ENCODE measurements around the gene IKZF4.

Gene IKZF4

DNA sequence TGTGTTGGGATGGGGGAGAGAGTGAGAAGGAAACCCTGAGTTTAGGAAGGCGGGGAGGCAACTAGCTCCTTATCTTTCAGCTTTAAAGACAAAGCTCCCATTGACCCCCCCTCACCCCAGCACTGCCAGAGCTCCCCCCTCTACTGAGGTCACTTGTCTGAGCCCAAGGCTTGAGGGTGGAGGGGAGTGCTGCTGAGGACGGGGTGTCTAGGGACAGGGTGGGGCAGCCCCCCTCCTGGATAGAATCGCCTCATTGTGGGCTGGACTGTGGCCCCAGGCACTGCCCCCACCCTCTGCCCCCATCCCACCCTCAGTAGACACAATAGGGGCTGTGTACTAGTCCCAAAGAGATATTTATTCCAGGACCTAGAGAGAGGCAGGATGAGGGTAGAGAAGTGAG is 62.1 kb downstream of the IKZF4 start:
- no peak for DNase-seq (ENCODE audit: low read depth)

DNA sequence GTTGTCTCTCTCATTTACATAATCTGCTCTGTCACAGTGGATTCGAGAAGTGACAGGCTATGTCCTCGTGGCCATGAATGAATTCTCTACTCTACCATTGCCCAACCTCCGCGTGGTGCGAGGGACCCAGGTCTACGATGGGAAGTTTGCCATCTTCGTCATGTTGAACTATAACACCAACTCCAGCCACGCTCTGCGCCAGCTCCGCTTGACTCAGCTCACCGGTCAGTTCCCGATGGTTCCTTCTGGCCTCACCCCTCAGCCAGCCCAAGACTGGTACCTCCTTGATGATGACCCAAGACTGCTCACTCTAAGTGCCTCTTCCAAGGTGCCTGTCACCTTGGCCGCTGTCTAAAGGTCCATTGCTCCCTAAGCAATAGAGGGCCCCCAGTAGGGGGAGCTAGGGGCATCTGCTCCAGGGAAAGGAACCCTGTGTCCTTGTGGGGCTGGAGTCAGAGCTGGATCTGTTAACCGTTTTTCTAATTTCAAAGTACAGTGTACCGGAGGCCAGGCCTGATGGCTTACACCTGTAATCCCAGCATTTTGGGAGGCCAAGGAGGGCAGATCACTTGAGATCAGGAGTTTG is 64.2 kb downstream of the IKZF4 start:
- DNase-seq (ENCODE audit: low read depth) = no peak

DNA sequence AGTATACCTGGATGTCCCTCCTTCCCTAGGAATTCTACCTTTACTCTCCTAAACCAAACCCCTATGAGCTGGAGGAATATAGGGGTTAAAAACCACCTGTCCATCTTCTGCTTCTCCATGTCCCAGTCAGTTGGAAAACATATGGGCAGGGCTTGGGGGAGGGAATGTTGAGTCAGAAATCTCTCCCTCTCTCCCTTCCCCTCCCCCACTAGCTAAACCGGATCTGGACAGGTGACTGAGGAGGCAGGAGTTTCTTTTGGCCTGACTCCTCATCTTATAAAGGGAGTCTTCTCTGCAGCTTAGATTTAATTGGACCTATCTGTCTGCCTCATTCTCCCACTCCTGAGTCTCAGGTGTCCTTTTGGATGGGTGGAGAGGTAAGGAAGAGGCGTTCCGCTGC is 65.3 kb downstream of the IKZF4 start:
- DNase-seq (ENCODE audit: low read depth) = no peak

DNA sequence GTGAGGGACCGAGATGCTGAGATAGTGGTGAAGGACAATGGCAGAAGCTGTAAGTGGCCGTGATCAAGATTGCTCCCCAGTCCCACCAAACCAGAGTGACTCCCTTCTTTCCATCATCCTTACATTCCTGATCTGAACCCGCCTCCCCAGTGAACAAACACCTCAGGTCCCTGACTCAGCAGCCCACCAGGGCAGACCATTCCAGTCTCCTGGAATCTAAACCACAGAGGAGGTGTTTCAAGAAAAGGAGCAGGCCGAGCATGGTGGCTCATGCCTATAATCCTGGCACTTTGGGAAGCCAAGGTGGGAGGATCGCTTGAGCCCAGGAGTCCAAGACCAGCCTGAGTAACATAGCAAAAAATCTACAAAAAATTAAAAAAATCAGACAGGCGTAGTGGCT is 65.8 kb downstream of the IKZF4 start:
- no peak for DNase-seq (ENCODE audit: low read depth)

DNA sequence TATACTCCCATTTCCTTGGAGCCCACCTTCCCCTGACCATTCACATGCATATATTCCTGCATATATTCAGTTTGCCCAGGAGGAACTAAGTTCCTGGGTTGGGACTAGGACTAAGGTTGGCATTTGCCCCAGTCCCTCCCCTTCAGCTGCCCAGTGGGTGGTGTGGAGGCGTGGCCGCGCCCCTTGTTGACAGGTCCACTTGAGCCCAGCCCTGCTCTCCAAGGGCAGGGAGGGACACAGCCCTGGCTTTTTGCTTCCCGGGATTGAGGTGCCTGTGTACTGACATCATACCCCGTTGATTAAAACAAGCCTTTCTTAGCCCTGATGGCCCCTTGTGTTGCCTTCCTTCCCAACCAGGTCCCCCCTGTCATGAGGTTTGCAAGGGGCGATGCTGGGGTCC is 66.4 kb downstream of the IKZF4 start:
- no peak for DNase-seq (ENCODE audit: low read depth)
